NB4 (cell line): Measurements from ENCODE around the gene UBL4B.

Experiments
- MYC ChIP-seq: IDR thresholded peaks from 2 replicates; pipeline ENCODE4 v1.6.1; 2011; ENCODE audit warnings: low read depth, low read length
- POLR2A ChIP-seq: IDR thresholded peaks from 2 replicates; pipeline ENCODE4 v1.6.1; 2011; ENCODE audit warnings: mild to moderate bottlenecking; ENCODE audit not compliant: insufficient read length; ENCODE audit errors: extremely low read depth
- TF ChIP-seq, protein P1 (sequence below): IDR thresholded peaks from one replicate; pipeline ENCODE4 v1.5.1; 2012; ENCODE audit warnings: low read depth, low read length

DNA sequence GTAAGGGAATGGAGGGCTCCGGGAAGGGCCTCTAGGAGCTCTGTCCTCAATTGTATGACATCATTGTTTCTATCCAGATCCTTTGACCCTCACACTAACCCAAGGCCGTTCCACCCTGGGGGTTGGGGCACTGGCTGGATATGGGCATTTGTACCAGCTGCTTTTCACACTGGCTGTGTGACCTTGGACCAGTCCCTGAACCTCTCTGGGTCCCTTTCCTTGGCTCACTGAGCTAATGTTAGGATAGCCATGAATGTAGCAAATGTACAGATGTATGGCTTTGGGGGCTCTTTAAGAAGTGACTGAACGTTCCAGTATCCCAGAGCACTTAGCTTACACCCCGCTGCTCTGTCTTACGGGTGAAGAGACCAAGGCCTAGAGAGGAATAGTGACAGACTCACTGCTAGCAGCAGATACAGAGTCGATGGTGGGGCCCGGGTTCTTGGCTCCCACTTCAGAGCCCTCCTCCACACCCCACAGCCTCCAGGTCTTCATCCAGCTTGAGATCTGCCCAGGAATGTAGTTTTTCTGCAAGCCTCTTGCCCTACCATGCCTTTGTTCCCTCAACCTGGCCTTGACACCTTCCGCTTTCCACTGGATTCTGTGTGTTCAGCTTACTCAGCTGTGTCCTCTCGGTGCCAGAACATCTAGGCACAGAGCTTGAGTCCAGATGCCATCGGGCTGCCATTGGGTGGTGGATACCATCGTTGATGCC, 14.6 kb upstream of the UBL4B start:
- TF ChIP-seq, protein P1, sequence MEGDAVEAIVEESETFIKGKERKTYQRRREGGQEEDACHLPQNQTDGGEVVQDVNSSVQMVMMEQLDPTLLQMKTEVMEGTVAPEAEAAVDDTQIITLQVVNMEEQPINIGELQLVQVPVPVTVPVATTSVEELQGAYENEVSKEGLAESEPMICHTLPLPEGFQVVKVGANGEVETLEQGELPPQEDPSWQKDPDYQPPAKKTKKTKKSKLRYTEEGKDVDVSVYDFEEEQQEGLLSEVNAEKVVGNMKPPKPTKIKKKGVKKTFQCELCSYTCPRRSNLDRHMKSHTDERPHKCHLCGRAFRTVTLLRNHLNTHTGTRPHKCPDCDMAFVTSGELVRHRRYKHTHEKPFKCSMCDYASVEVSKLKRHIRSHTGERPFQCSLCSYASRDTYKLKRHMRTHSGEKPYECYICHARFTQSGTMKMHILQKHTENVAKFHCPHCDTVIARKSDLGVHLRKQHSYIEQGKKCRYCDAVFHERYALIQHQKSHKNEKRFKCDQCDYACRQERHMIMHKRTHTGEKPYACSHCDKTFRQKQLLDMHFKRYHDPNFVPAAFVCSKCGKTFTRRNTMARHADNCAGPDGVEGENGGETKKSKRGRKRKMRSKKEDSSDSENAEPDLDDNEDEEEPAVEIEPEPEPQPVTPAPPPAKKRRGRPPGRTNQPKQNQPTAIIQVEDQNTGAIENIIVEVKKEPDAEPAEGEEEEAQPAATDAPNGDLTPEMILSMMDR, result no peak
- TF ChIP-seq POLR2A, result no peak
- TF ChIP-seq MYC, result no peak
